Head of caudate nucleus (tissue), 42 donors: ENCODE results near the gene MED27.
A peak's percentile ranks its signal among the peaks of the same experiment; 100 is the strongest.

Experiments used
- DNase-seq, 42 donors: peaks; one replicate each; pipeline versions ENCODE4 v3.0.0 to v3.0.0-alpha.2; 2020 to 2021; ENCODE audit warnings: mixed read lengths in 7 of 42
- intact Hi-C: fragments of 100-400 bp; cut with DNase I; formaldehyde crosslinking; loops from one replicate; pipeline ENCODE4 v1.15.0; 2022

Gene MED27

DNA sequence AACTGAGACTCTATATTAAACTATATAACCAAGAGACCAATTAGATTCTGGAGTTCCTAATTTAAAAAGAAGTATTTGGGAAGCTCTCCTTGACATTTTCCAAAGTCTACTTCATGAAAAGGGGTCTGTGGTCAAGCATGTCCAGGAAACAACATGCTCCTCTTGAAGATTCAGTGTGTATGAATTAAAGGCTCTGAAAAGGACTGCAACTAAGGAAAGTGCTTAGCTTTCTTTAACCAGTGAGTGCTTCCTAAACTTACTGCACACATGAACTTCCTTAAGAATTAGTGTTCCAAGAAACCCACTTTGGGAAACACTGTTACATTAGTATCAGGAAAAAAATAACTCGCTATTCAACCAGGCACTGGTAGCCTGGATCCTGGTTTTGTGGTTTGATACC lies 167.6 kb downstream of the MED27 start:
- intact Hi-C loops = no loop called here
- DNase-seq = no peak

DNA sequence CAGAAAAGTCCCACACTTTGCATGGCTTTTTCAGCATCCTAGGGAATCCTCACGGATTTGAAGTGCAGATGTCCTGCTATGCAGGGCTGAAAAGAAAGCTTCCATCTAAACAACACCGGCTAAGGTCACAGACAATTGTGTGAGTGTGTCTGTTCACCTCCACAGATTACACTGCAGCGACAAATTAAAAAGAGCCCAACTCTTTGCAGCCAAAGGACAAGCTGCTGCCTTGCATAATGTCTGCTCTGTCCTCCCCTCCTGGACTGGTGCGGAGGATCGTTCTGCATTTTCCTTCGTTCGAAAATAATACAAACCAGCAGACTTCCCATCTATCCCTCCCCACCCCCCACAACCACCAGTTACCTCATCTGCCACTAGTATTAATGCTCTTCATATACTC lies 169.1 kb downstream of the MED27 start:
- intact Hi-C loops = no loop called here
- no peak for DNase-seq

DNA sequence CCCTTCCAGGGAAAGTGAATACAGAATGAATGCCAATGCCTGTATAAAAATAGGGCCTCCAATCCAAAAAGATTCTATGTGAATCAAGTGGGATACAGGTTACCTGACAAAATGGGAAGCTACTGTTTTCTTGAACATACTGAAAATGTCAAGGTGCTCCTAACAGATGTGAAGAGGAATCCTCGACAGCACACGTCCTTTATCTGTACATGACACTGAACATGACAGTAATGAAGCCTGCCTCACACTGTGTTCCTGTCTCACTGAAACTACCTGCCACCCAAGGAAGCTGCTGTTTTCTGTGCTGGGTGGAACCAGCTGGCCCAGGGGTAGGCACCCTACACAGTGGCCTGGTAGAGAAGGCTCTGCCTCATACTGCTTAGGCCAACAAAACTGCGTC lies 174.5 kb downstream of the MED27 start:
- no peak for DNase-seq
- intact Hi-C loops = no loop called here

DNA sequence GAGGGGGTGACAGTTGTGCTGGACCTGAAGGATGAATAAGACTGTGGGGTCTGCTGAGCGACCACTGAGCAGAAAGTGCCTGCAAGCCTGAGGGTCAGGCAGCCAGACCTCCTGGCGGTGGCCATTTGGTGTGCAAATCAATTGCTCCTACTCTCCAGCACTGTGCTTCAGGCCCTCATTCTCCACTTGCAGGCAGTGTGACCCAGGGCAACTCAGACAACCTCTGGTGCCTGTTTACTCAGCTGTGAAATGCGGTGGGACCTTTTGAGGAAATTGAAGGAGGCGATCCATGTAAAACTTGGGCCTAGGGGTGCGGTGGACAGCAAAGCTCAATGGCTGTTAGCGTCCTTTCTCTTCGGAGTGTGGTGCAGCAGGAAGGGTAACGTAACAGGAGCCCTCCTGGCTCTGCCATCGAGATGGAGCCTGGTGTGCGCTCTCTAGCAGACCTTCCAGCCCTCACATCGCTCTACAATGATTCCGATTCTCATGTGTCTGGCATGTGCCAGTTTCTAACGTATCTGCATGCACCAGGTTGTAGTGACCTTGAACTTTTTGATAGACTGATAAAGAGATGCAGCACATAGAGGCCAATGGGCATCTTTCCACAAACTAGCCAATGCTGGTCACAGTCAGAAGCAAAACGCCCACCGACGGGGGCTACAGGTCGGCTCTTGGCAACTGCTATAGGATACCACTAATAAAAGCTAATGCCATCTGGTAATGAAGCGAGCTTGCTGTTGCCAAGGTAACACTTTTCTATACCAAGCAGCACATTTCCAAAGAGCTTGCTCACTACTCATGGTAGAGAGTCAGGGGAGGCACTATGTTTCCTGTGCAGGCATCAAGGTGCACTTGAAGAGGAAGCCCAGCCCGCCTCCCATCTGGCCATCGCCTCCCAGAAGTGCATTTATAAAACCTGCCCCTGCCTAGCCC lies 180.1 kb downstream of the MED27 start:
- intact Hi-C loops = no loop called here
- peak in 2 of 42 donors; percentile 26 to 42 for DNase-seq

DNA sequence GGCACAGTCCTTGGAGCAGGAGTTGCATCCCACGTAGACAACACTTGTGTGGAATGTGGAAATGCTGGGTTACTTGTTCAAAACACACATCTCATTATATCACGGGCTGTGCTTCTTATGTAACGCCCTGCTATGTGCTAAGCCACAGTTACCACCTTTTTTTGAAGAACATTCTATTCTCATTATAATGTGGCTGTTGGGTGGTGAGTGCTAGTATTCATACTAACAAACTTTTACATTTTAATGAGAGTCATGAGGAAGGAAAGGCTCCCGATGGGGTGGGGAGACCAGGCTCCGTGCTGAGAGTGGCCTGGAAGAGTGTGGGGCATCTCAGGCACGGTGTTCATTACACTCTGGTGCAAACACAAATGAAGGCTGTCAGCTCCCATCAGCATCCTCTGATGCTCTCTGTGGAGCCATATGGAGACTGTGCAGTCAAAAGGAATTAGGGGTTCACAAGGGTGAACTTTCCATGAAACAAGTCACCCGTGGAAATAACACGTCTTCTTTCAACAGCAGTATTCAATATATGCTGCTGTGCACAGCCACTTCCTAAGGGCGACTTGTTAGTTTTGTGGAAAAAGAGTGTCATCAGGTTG lies 186.7 kb downstream of the MED27 start:
- no peak for DNase-seq
- intact Hi-C loops = no loop called here

DNA sequence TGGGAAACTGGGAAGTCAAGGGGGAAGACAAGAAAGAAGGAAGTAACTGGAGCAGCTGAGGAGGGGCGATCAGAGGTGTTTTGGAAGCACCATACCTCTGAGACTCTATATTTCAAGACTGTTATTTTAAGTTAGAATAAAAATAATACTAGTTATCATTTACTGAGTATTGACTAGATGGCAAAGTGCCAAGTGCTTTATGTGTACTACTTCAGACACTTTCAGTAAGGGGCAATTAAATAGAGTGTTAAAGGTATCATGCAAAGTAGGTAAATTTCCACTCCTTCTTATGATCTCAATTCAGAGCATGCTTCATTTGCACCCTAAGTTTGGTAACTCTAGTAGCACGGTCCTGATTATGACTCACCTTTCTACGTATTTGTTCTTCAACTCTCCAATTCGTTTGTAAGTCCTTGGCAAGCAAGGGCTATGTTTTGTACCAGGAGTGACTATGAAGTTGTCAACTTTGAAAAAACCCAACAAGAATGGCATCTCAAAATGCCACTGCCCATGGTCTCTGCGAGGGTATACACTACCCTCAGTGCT lies 187.4 kb downstream of the MED27 start:
- DNase-seq = no peak
- intact Hi-C loops = no loop called here

DNA sequence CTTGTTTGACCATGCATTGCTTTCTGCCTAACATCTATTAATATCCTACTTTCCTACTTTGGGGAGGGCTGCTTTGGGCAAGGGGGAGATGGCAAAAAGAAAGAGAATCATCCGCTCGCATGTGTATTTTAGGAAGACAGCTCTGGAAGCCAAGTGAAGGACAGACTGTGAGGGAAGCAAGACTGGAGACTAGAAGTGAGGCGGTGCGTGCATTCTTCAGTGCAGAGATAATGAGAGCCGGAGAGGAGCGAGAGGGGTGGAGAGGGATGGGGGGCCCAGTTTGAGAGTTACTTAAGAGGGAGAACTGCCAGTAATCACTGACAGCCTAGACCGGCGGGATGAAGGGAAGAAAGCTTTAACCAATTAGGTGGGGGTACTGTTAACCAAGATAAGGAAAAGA lies 188.1 kb downstream of the MED27 start:
- intact Hi-C loops = no loop called here
- DNase-seq = no peak

DNA sequence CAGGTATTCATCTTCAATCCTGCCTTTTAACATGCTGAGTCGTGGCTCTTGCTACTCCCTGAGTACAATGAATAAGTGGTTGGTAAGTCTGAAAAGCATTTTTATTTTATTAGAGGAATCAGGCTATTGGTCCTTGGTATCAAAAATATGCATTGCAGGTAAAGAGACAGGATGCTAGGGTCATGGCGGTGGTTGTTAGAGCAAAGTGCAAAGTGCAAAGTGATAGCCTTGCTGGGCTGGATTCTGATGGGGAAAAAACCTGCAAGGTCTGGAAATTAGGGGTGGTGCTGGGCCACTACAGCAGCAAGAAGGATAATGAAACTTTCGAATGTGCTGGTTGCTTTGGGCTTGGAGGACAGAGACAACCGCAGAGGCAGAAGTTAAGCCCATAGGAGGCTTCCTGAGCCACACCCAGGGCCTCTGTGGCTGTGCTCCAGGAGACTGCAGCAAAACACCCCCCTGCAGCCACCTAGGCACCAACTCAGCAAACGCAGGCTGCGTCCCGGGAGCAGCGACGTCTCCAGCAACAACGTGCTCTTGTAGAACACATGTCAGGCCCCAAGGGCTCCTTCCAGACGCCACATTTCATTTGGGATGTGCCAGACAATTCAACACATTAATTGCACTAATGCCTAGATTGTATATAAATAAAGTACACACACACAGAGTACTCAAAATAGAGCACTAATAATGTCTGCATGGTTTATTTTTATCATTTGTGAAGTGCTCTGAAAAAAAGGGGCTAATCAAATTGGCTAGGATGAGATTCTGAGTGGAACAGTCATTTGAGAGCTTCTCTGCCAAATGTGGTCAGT lies 190.0 kb downstream of the MED27 start:
- DNase-seq = no peak
- intact Hi-C loops = no loop called here

DNA sequence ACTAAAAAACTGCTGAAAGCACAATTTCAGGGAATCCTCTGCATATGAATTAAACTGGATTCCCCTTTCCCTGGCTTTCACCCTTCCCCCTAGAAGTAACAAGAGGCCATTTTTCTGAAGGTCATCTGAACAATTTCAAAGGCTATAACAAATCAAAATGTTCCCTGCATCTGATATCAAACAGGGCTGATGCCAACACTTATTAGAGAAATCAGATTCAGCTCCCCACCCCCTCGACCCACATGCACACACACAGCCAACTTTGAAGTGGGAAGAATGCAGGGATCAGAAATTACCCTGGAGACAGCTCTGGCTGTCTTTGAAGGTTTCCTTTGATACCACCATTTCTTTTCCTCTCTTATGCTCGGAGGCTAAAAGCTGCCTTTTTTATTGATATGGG lies 190.7 kb downstream of the MED27 start:
- DNase-seq = peak in 16 of 42 donors; percentile 18 to 66 (median 38)

DNA sequence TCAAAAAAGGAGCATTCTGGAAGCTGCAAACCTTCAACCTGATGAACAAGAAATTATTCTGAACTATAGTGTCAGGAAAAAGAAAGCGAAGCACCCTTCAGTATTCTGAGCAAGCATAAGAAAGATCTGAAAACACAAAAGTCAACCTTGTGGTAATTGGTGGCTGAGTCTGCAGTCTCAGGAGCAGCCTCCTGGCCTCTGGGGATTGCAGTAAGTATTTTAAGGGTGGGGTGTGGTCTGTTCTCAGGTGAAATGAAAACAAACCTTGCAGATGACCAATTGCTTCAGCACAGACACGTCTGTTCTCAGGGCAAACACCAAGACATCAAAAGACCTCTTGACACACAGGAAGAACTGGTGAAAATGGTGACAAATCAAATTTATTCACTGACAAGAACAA lies 192.0 kb downstream of the MED27 start:
- intact Hi-C loops = no loop called here
- no peak for DNase-seq

More for the DNA sequence above, 190.7 kb downstream of the MED27 start:
- intact Hi-C loops = no loop called here

DNA sequence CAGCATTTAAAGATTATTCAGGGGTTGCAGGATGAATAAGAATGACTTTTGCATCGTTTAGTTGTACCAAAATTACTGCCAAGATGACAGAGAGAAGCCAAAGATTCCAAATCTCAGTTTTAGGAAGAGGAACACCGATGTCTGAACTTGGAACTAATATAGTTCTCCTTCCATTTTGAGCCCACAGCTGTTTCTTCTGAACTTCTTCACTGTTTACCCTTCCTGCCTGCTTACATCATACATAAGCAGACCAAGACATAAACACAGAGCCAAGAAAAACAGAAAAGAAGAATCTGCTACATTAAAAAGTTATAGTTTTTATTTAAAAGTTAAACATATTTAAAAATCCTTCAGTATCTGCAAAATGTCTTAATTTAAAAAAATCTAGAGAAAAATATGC lies 192.8 kb downstream of the MED27 start:
- no peak for DNase-seq
- intact Hi-C loops = no loop called here

DNA sequence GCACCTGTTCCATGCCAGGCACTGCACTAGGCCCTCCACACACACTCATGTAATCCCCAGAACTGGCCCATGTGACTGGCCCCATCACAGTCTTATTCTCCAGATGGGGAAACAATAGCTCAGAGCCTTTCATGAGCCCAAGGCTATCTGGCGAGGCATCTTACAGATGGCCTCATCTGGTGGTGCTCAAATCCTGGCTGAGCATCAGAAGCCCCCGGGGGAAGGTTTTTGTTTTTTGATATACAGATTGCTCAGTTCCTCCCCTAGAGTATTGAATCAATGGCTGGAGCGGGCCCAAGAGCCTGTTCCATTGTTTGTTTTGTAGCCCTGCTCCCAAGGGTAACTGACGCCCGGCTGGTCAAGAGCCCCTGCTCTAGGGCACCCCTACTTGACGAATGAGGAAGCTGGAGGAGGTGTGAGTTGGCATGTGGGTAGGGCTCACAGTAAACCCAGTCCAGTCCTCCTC lies 194.5 kb downstream of the MED27 start:
- intact Hi-C loops = no loop called here
- DNase-seq = peak in 6 of 42 donors; percentile 14 to 56 (median 31)

DNA sequence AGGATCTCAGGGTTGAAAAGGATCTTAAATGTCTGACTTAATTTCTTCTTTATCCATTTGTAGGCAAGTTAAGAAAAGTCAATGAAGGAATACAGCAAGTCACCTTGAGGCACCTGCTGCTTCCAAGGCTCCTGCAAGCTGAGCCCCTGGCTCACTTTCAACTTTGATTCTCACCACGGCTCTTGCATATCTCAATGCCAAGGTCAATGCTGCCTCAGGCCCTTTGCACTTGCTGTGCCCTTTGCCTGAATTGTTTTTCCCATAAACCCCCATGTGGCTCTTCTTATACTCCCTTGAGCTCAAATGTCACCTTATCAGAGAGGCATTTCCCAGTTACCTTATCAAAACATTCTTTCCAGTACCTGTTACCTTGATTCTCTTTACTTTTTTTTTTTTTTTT lies 195.4 kb downstream of the MED27 start:
- no peak for DNase-seq
- intact Hi-C loops = no loop called here

DNA sequence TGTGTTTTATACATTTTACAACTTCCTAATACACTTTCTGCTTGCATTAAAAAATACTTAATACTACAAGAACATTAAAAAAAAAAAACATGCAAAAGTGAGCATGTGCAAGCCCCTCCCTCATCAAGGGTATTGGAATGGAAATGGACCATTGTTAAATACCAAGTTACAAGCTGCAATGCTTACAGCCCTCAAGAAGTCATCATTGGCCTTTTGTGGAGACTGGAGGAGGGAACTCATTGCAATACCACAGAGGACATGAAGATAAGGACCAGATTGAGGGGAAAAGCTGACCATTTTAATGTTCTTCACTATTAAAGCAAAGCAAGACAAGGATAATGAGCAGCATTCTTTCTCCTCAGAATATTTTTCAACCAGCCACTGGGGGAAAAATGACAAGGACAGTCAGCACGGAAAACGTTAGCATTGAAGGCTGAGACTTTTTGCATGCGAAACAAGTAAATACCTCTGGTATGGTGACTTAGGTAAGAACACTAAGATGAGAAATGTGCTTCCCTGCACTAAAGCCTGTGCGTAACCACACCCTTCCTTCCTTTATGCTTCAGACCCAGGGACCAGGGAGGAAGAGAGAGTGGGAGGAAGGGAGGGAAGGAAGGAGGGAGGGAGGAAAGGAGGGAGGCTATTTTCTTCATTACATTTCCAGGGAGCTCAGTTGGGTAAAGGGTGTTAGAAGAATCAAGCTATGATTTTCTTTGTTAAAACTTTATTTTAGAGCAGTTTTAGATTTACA lies 198.7 kb downstream of the MED27 start:
- intact Hi-C loops = no loop called here
- no peak for DNase-seq

DNA sequence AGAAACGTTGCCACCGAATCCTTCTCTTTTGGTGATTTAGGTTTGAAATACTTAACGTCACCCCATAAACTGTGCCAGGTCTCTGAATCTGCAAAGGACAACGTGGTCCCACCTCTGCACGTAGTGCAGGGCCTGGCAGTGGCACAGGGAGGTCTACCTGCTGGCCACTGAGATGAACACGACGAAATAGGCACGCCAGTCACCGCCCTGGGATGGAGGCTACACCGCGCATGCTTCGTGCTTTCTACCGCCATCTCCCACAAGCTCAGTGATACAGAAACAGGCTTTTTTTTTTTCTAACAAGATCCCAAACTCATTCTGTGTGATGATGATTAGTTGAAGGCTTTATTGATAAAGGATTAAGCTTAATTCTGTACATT lies 199.8 kb downstream of the MED27 start:
- peak in 3 of 42 donors; percentile 18 to 28 (median 19) for DNase-seq
- intact Hi-C loops = no loop called here

DNA sequence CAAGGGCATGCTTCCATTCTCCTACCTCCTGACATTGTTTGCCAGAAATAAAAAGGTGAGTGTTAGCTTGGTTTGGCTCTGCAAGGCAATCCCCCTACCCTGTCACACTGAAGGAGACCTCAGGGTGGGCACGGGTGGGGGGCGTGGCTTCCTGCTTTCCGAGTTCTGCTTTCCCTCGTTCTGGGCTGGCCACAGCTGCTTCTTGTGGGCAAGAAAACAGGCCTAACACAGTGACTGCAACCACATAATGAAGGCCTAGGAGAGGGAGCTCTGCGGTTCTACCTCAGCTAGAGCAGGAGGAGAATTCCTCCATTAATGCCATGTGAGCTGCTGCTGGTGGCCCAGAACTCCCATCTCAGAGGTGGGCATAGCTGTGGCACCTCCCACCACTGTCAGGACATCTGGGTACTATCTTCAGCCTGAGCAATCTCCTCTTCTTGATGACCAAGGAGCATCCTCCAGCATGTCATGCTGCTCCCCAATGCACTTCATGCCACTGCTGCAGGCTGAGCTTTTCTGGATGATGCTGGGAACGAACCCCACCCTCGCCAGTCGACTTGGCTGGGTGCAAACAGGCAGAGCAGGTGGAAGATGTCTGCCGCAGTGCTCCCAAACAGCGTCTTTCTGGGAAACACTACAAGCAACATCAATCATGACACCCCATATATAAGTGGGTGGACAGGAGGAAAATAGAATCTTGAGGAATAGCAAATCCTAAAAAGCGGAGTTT lies 200.3 kb downstream of the MED27 start:
- intact Hi-C loops = no loop called here
- peak in 18 of 42 donors; percentile 11 to 63 (median 34) for DNase-seq

DNA sequence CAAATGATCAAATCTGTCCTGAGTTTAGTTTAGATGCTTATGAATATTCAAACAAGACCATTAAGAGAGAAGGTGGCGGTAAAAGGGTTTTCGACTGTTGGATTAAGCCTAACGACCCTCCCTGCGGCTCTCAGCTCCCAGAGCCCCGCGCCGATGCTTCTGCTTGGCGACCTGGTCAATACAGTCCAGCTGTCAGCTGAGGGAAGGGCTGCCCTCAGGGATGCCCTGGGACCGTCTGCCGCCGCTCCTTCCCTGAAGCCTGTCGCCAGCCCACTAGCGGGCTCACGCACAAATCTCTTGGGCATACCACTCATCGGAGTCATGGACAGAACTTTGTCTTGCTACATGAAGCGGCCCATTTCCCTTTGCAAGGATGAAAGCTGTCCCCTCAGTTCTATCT lies 203.2 kb downstream of the MED27 start:
- no peak for DNase-seq
- intact Hi-C loops = no loop called here

DNA sequence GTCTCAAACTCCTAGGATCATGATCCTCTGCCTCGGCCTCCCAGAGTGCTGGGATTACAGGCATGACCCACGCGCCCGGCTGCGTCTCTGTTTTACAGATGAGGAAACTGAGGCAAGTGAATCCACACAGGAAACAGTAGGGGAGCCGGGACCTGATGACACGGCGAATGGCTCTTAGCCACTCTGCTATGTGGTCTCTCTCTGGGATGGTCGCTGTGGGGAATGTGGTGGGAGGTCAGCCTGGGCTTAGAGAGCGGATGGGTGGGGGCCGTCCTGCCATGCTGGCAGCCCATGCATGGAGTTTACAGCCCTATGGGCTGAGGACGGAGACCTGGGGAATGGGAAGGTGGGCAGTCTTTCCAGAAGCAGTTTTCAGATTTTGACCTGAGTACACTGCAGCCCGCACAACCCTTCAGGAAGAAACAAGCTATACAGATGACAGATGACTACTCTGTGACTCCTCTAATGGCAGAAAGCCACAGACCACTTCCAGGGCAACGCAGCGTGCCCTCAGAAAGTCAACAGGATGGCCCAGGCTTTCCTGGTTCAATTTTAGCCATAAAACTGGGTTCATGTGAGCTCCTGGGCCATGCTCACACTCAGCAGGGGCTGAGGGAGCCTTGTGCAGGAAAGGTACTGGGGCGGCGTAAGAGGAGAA lies 203.7 kb downstream of the MED27 start:
- intact Hi-C loops = no loop called here
- DNase-seq = no peak
